ENCODE data around the gene CHEK2. TPM values are rescaled to one million over a fixed set of nuclear protein-coding genes. Genes with fewer than 3 reads are reported as not detected.
"Not testable (repeated sequence)": the region's sequence is repeated elsewhere in the genome, so short reads cannot be mapped to it uniquely, and the experiment has no call there.

Gene CHEK2
- total and polyA plus RNA-seq, 7 experiments from 2014 or later, result 7.0 to 36.7 (median 10.6) TPM

DNA sequence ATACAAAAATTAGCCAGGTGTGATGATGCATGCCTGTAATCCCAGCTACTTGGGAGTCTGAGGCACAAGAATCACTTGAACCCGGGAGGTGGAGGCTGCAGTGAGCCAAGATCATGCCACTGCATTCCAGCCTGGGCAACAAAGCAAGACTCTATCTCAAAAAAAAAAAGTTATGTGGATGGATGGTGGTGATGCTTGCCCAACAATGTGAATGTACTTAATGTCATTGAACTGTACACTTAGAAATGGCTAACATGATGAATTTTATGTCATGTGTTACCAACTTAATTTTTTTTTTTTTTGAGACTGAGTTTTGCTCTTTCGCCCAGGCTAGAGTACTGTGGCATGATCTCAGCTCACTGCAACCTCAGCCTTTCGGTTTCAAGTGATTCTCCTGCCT, 12.9 kb upstream of the CHEK2 start:
- H3K27ac ChIP-seq (ENCODE audit: low read depth, low read length); DNase-seq; H3K27ac Mint-ChIP-seq; H3K4me3 ChIP-seq (ENCODE audit: low read length); H3K4me3 Mint-ChIP-seq; H3K27me3 Mint-ChIP-seq; H3K27me3 ChIP-seq (ENCODE audit: control insufficient read depth in 2 of 2, insufficient read depth in 2 of 2, low read length in 2 of 2); H3K36me3 ChIP-seq (ENCODE audit: control insufficient read depth in 2 of 3, insufficient read depth in 3 of 3, low read length in 3 of 3); intact Hi-C loops (cut with micrococcal nuclease); H3K9me3 ChIP-seq (ENCODE audit: control insufficient read depth in 2 of 3, low read length in 3 of 3); H3K4me1 Mint-ChIP-seq; H3K9me3 Mint-ChIP-seq; H3K4me1 ChIP-seq (ENCODE audit: control insufficient read depth in 2 of 2, insufficient read depth in 2 of 2, low read length in 2 of 2); POLR2A ChIA-PET; ATAC-seq: not testable (repeated sequence)
- H3K36me3 Mint-ChIP-seq, result peaks cover 0 to 37% (median 7%) of the 10 kb centered on the region in 5 donors
- CTCF ChIA-PET, result interaction anchor here (1.0 kb wide), 1 partner anchor 154 kb away, joined by 3 read pairs; no protein-coding TSS in a partner anchor

DNA sequence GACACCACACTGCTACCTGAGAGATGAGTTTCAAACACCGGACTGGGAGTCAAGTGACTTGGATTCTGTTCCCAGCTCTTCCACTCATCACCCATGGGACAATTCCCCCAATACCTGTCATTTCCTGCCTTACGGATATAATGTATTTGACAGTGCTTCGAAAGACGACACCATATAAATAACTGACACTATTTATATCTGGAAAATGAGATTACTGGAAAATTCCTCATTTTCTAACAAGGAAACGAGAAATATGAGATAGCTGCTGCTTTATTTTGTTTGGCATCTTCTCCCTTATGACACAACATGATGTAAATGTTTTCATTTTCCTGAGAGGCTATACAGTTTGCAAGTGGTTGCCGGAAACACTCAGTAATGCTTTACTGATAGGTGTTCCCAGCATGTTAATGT, 8.9 kb upstream of the CHEK2 start:
- POLR2A ChIA-PET, result interaction anchor here (1.3 kb wide), 1 partner anchor 9 kb away, joined by 3 read pairs; the partner anchor contains the start of genes CHEK2 and HSCB
- Histone ChIP-seq H3K27ac (ENCODE audit: low read depth, low read length) (no peak overlapping the region), H3K9me3 (ENCODE audit: control insufficient read depth in 2 of 3, low read length in 3 of 3) (no peaks in the 10 kb centered on the region), H3K27me3 (ENCODE audit: control insufficient read depth in 2 of 2, insufficient read depth in 2 of 2, low read length in 2 of 2) (no peaks in the 10 kb centered on the region), H3K4me3 (ENCODE audit: low read length) (no peak overlapping the region), H3K36me3 (ENCODE audit: control insufficient read depth in 2 of 3, insufficient read depth in 3 of 3, low read length in 3 of 3) (peaks cover 0 to 34% (median 6%) of the 10 kb centered on the region in 3 experiments), H3K4me1 (ENCODE audit: control insufficient read depth in 2 of 2, insufficient read depth in 2 of 2, low read length in 2 of 2) (peaks cover 0 to 7% of the 10 kb centered on the region in 2 donors)
- Mint-ChIP-seq H3K27ac (no peak overlapping the region), H3K36me3 (peaks cover 0 to 52% (median 16%) of the 10 kb centered on the region in 5 donors), H3K27me3 (no peaks in the 10 kb centered on the region), H3K9me3 (no peaks in the 10 kb centered on the region), H3K4me3 (no peak overlapping the region), H3K4me1 (peaks cover 4 to 13% (median 9%) of the 10 kb centered on the region in 7 donors)
- intact Hi-C loops (cut with micrococcal nuclease), result no loop called here
- no peak for DNase-seq
- CTCF ChIA-PET, result interaction anchor here (0.7 kb wide), 1 partner anchor 342 kb away, joined by 3 read pairs; no protein-coding TSS in a partner anchor
- no peak for ATAC-seq

- ChIA-PET POLR2A (interaction anchor here (3.8 kb wide), 1 partner anchor 56 kb away, joined by 29 read pairs; the partner anchor contains the start of gene XBP1), CTCF (interaction anchor here (0.6 to 1.0 kb wide), 2 partner anchors 29 to 37 kb away, joined by 3 to 4 read pairs; partner anchors contain the start of gene CCDC117)
- DNase-seq (no peak), ATAC-seq (no peak)
- H3K4me3 ChIP-seq (ENCODE audit: low read length), result no peak overlapping the region
- H3K27ac ChIP-seq (ENCODE audit: low read depth, low read length), result no peak overlapping the region
- Mint-ChIP-seq H3K36me3 (peaks cover 0 to 27% (median 4%) of the 10 kb centered on the region in 5 donors), H3K4me3 (peak overlapping the region in 4 of 10 donors; percentile 81 to 93 (median 85)), H3K9me3 (no peaks in the 10 kb centered on the region), H3K27ac (peak overlapping the region in 3 of 9 donors; percentile 53 to 89 (median 60)), H3K4me1 (peaks cover 14 to 46% (median 36%) of the 10 kb centered on the region in 7 donors), H3K27me3 (no peaks in the 10 kb centered on the region)
- H3K27me3 ChIP-seq (ENCODE audit: control insufficient read depth in 2 of 2, insufficient read depth in 2 of 2, low read length in 2 of 2), result no peaks in the 10 kb centered on the region
- H3K9me3 ChIP-seq (ENCODE audit: control insufficient read depth in 2 of 3, low read length in 3 of 3), result no peaks in the 10 kb centered on the region
- intact Hi-C loops (cut with micrococcal nuclease), result loop anchor here (2.0 to 5.0 kb wide), 6 partner anchors 143 to 1848 kb away; partner anchors contain the start of genes PES1 (in 2 of the 2), AP1B1 (in 1 of the 2), PITPNB (in 1 of the 2) and RHBDD3 (in 1 of the 2)
- peaks cover 3 to 43% (median 6%) of the 10 kb centered on the region in 3 experiments for H3K36me3 ChIP-seq (ENCODE audit: control insufficient read depth in 2 of 3, insufficient read depth in 3 of 3, low read length in 3 of 3)
- H3K4me1 ChIP-seq (ENCODE audit: control insufficient read depth in 2 of 2, insufficient read depth in 2 of 2, low read length in 2 of 2), result peaks cover 6 to 9% of the 10 kb centered on the region in 2 donors
These were observed 2.2 kb upstream of the CHEK2 start for GRCh38 chr22:28743852-28744251.

- Histone ChIP-seq H3K27ac (ENCODE audit: low read depth, low read length) (peak overlapping the region; percentile 90), H3K36me3 (ENCODE audit: control insufficient read depth in 2 of 3, insufficient read depth in 3 of 3, low read length in 3 of 3) (peaks cover 3 to 33% (median 5%) of the 10 kb centered on the region in 3 experiments), H3K27me3 (ENCODE audit: control insufficient read depth in 2 of 2, insufficient read depth in 2 of 2, low read length in 2 of 2) (no peaks in the 10 kb centered on the region), H3K9me3 (ENCODE audit: control insufficient read depth in 2 of 3, low read length in 3 of 3) (no peaks in the 10 kb centered on the region), H3K4me3 (ENCODE audit: low read length) (peak overlapping the region; percentile 99), H3K4me1 (ENCODE audit: control insufficient read depth in 2 of 2, insufficient read depth in 2 of 2, low read length in 2 of 2) (peaks cover 3 to 9% of the 10 kb centered on the region in 2 donors)
- ChIA-PET POLR2A (interaction anchor here (0.7 to 3.8 kb wide), 4 partner anchors 8 to 57 kb away, joined by 3 to 29 read pairs (median 8); partner anchors contain the start of genes CCDC117 and XBP1), CTCF (interaction anchor here (1.0 kb wide), 1 partner anchor 30 kb away, joined by 3 read pairs; the partner anchor contains the start of gene CCDC117)
- DNase-seq, result no peak
- H3K27me3 Mint-ChIP-seq, result no peaks in the 10 kb centered on the region
- peak overlapping the region; percentile 81 to 94 (median 87) for H3K4me3 Mint-ChIP-seq
- H3K4me1 Mint-ChIP-seq, result peaks cover 14 to 49% (median 38%) of the 10 kb centered on the region in 7 donors
- H3K27ac Mint-ChIP-seq, result peak overlapping the region; percentile 79 to 93 (median 89)
- intact Hi-C loops (cut with micrococcal nuclease), result loop anchor here (1.0 to 5.0 kb wide), 14 partner anchors 30 to 1850 kb away; partner anchors contain the start of genes CCDC117 (in 2 of the 2), PES1 (in 2 of the 2), PITPNB (in 2 of the 2) and XBP1 (in 2 of the 2)
- H3K36me3 Mint-ChIP-seq, result peaks cover 0 to 20% (median 4%) of the 10 kb centered on the region in 5 donors
- no peak for ATAC-seq
- H3K9me3 Mint-ChIP-seq, result no peaks in the 10 kb centered on the region
These were observed 942 bp upstream of the CHEK2 start for GRCh38 chr22:28742562-28742962.

GRCh38 chr22:28741200-28741784, 328 bp downstream of the CHEK2 start:
- ATAC-seq, result no peak
- Mint-ChIP-seq H3K4me3 (peak overlapping the region; percentile 81 to 94 (median 87)), H3K4me1 (peaks cover 19 to 55% (median 38%) of the 10 kb centered on the region in 7 donors), H3K27ac (peak overlapping the region; percentile 79 to 93 (median 89)), H3K36me3 (peaks cover 0 to 11% (median 4%) of the 10 kb centered on the region in 5 donors), H3K27me3 (no peaks in the 10 kb centered on the region), H3K9me3 (no peaks in the 10 kb centered on the region)
- ChIA-PET POLR2A (interaction anchor here (0.7 to 3.8 kb wide), 5 partner anchors 9 to 59 kb away, joined by 3 to 29 read pairs (median 3); partner anchors contain the start of genes CCDC117 and XBP1), CTCF (no interaction called here)
- Histone ChIP-seq H3K9me3 (ENCODE audit: control insufficient read depth in 2 of 3, low read length in 3 of 3) (no peaks in the 10 kb centered on the region), H3K27ac (ENCODE audit: low read depth, low read length) (peak overlapping the region; percentile 90), H3K4me3 (ENCODE audit: low read length) (peak overlapping the region; percentile 99), H3K36me3 (ENCODE audit: control insufficient read depth in 2 of 3, insufficient read depth in 3 of 3, low read length in 3 of 3) (peaks cover 0 to 23% (median 3%) of the 10 kb centered on the region in 3 experiments), H3K27me3 (ENCODE audit: control insufficient read depth in 2 of 2, insufficient read depth in 2 of 2, low read length in 2 of 2) (no peaks in the 10 kb centered on the region), H3K4me1 (ENCODE audit: control insufficient read depth in 2 of 2, insufficient read depth in 2 of 2, low read length in 2 of 2) (peaks cover 3 to 9% of the 10 kb centered on the region in 2 donors)
- DNase-seq, result no peak
- intact Hi-C loops (cut with micrococcal nuclease), result loop anchor here (2.0 to 5.0 kb wide), 5 partner anchors 299 to 1851 kb away; partner anchors contain the start of genes PES1 (in 2 of the 2), AP1B1 (in 1 of the 2), KREMEN1 (in 1 of the 2) and PITPNB (in 1 of the 2)

DNA sequence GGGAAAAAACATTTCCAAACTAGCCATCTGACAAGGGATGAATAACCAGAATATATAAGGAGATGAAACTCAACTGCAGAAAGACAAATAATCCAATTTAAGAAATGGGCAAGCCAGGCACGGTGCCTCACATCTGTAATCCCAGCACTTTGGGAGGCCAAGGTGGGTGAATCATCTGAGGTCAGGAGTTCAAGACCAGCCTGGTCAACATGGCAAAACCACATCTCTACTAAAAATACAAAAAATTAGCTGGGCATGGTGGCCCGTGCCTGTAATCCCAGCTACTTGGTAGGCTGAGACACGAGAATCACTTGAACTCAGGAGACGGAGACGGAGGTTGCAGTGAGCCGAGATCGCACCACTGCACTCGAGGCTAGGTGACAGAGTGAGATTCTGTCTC, 2.7 kb downstream of the CHEK2 start:
- H3K9me3 Mint-ChIP-seq; H3K27ac ChIP-seq (ENCODE audit: low read depth, low read length); H3K36me3 Mint-ChIP-seq; CTCF ChIA-PET; POLR2A ChIA-PET; H3K4me1 ChIP-seq (ENCODE audit: control insufficient read depth in 2 of 2, insufficient read depth in 2 of 2, low read length in 2 of 2); H3K27ac Mint-ChIP-seq; H3K27me3 Mint-ChIP-seq; H3K4me3 Mint-ChIP-seq; H3K9me3 ChIP-seq (ENCODE audit: control insufficient read depth in 2 of 3, low read length in 3 of 3); H3K4me3 ChIP-seq (ENCODE audit: low read length); intact Hi-C loops (cut with micrococcal nuclease); H3K27me3 ChIP-seq (ENCODE audit: control insufficient read depth in 2 of 2, insufficient read depth in 2 of 2, low read length in 2 of 2); ATAC-seq; DNase-seq: not testable (repeated sequence)
- peaks cover 0 to 12% (median 0%) of the 10 kb centered on the region in 3 experiments for H3K36me3 ChIP-seq (ENCODE audit: control insufficient read depth in 2 of 3, insufficient read depth in 3 of 3, low read length in 3 of 3)
- peaks cover 19 to 55% (median 38%) of the 10 kb centered on the region in 7 donors for H3K4me1 Mint-ChIP-seq

Data from naive thymus-derived CD4-positive, alpha-beta T cell (primary cell).